ENCODE measurements around the gene PITHD1.
"Not testable (repeated sequence)": the region's sequence is repeated elsewhere in the genome, so short reads cannot be mapped to it uniquely, and the experiment has no call there.

The PITHD1 gene

GRCh38 chr1:23774174-23774880, 3.9 kb upstream of the PITHD1 start:
- no peak for DNase-seq

- no peak for DNase-seq
Observed at GRCh38 chr1:23776217-23776616, 2.0 kb upstream of the PITHD1 start.

GRCh38 chr1:23779826-23780371, 1.7 kb downstream of the PITHD1 start:
- DNase-seq, result no peak

- not testable (repeated sequence) for DNase-seq
Observed at GRCh38 chr1:23783141-23783540, 4.9 kb downstream of the PITHD1 start.

GRCh38 chr1:23784846-23785245, 6.6 kb downstream of the PITHD1 start:
- no peak for DNase-seq

- no peak for DNase-seq
Observed at GRCh38 chr1:23787701-23788100, 9.5 kb downstream of the PITHD1 start.

- no peak for DNase-seq
Observed at GRCh38 chr1:23788695-23789094, 10.5 kb downstream of the PITHD1 start.

- DNase-seq, result peak; percentile 91
Observed at GRCh38 chr1:23790696-23791515, 12.7 kb downstream of the PITHD1 start, which contains the start of gene LYPLA2. LYPLA2 (plus strand) TSS chr1:23791145; CDS start chr1:23792683, 1,538 bp downstream.

GRCh38 chr1:23791516-23792047, 13.4 kb downstream of the PITHD1 start:
- no peak for DNase-seq

GRCh38 chr1:23792151-23792945, 14.1 kb downstream of the PITHD1 start:
- no peak for DNase-seq

- DNase-seq, result no peak
Observed at GRCh38 chr1:23793018-23793781, 15.0 kb downstream of the PITHD1 start.

GRCh38 chr1:23793861-23794731, 15.9 kb downstream of the PITHD1 start:
- no peak for DNase-seq

GRCh38 chr1:23794732-23795182, 16.5 kb downstream of the PITHD1 start:
- DNase-seq, result not testable (repeated sequence)

GRCh38 chr1:23795676-23796465, 17.7 kb downstream of the PITHD1 start:
- no peak for DNase-seq

GRCh38 chr1:23796466-23797271, 18.5 kb downstream of the PITHD1 start:
- no peak for DNase-seq

GRCh38 chr1:23797478-23798448, 19.5 kb downstream of the PITHD1 start:
- DNase-seq, result no peak

- no peak for DNase-seq
Observed at GRCh38 chr1:23798662-23799142, 20.5 kb downstream of the PITHD1 start.

- DNase-seq, result no peak
Observed at GRCh38 chr1:23799255-23799569, 21.0 kb downstream of the PITHD1 start.
